Placental pericyte (primary cell): Measurements from ENCODE around the gene GPRC5D. TPM values are rescaled to one million over a fixed set of nuclear protein-coding genes. Genes with fewer than 3 reads are reported as not detected.

ENCODE experiments used
- small RNA-seq: library from RNA; depleted of rRNA; stranded (forward); fragments of <200 nt; gene quantifications from one replicate; pipeline ENCODE3, GENCODE V24; 2012; ENCODE audit warnings: low replicate concordance
- total RNA-seq: library from RNA; depleted of rRNA; stranded (reverse); fragments of >200 nt; gene quantifications from 2 replicates; pipeline ENCODE4 v1.2.3, GENCODE V29; 2012

The GPRC5D gene
- total RNA-seq = not detected in 2 replicates

GRCh38 chr12:12952036-12952435, at the start of gene GPRC5D:
TSS of gene GPRC5D (minus strand) at chr12:12952170. CDS start at chr12:12950384, 1,786 bp downstream.

GRCh38 chr12:12999959-13000615, 48.1 kb upstream of the GPRC5D start, which contains the start of gene HEBP1:
TSS of gene HEBP1 (minus strand) at chr12:13000265. CDS start at chr12:13000114, 151 bp downstream.

GRCh38 chr12:12891080-12891880, 60.7 kb downstream of the GPRC5D start, which contains the start of gene GPRC5A:
TSS of gene GPRC5A (plus strand) at chr12:12891562. CDS start at chr12:12908250, 16,688 bp downstream.

Small RNAs within 50 kb of the gene (small RNA-seq; reads per million reads assigned to genes)
- not detected for gene RF00604

Other genes starting within 250 kb of the GPRC5D start
- 29.9 and 38.7 TPM in 2 replicates for gene CDKN1B, start 234.8 kb downstream of the GPRC5D start, total RNA-seq
- 3.9 and 8.4 TPM in 2 replicates for gene APOLD1, start 166.5 kb downstream of the GPRC5D start, total RNA-seq
- 60.6 and 94.2 TPM in 2 replicates for gene DDX47, start 138.8 kb downstream of the GPRC5D start, total RNA-seq
- 17.9 and 50.1 TPM in 2 replicates for gene GPRC5A, start 60.6 kb downstream of the GPRC5D start, total RNA-seq
- gene HEBP1, start 48.1 kb upstream of the GPRC5D start, total RNA-seq = 8.9 and 27.4 TPM in 2 replicates
- gene FAM234B, start 92.2 kb upstream of the GPRC5D start, total RNA-seq = 7.0 and 7.6 TPM in 2 replicates
- 0.43 and 0.44 TPM in 2 replicates for gene GSG1, start 151.5 kb upstream of the GPRC5D start, total RNA-seq
- gene EMP1, start 244.6 kb upstream of the GPRC5D start, total RNA-seq = 56.2 and 219 TPM in 2 replicates